LoVo (cell line): ENCODE data around the gene ALG6.
"Not testable (repeated sequence)": the region's sequence is repeated elsewhere in the genome, so short reads cannot be mapped to it uniquely, and the experiment has no call there.

Experiments
- DNase-seq: peaks from one replicate; pipeline ENCODE4 v3.0.0-alpha.2; 2016; ENCODE audit warnings: low spot score

The ALG6 gene

GRCh38 chr1:63328781-63329180 lies 38.6 kb upstream of the ALG6 start:
- no peak for DNase-seq

DNA sequence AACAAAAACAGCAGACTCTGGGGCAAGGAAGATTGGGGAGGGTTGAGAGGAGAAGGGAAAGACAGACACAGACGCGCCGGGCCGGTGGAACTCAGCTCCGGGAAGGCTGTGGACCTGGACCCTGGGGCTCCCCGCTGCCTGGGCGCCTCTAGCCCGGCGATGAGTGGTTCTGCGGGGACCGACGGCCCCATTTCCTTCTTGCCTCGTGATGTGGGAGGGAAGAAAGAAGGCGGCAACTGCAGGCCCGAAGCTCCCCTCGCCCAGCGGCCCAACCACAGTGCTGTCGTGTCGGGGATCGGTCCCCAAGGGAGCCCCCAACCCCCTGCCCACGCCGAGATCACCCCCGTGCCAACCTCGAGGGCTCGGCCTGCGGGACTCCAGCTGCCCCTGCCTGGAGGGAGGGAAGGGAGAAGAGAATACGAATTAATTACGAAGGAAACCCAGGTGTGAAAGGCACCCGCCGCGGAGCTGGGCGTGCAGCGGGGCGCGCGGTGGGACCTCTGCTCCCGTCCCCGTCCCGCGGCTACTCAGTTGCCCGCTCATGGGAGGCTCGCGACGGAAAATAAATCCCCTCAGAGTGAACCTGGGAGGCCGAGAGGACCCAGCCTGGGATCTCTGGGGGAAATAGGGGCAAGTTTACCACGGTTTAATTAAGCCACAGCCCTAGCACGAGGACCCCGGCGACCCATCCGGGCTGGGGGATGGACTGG lies 37.7 kb upstream of the ALG6 start:
- DNase-seq: no peak

DNA sequence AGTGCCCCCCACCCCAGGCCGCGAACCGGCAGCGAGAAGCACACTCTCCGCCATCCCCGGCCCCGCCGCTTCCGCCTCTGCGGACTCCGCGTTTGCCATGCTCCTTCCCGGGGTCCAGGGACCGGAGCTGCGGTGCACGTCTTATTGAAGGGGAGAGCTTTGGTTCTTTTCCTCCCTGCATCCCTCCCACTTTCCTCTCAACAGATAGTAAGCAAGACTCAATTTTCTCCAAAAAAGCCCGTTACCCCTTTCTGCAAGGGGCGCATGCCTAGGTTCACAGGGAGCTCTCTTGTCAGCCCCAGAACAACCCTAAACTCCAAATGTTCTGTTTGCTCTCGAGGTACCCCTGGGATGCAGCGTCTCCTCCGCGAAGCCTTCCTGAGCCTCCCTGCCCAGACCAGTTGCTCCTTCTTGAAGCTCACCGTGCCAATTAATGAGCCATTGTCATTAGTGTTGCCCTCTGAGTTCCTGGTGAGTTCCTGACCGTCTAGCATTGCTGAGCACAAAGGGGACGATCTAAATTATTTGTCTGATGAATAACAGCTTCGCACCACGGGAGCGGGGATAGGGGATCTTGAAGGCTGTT lies 37.0 kb upstream of the ALG6 start:
- no peak for DNase-seq

DNA sequence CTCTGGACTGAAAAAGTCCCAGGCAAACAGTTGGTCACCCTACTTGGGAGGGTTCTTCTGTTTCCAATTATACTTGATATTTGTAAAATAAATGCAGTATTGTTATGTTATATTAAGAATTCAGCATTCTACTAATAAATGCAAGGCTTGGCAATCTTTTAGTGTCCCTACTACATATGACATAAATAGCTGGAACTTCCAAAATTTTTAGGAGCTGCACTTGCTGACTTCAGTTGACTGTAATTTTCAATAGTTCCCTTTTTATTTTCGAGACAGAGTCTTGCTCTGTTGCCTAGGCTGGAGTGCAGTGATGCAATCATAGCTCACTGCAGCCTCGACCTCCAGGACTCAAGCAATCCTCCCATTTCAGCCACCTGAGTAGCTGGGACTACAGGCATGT lies 25.0 kb upstream of the ALG6 start:
- no peak for DNase-seq

DNA sequence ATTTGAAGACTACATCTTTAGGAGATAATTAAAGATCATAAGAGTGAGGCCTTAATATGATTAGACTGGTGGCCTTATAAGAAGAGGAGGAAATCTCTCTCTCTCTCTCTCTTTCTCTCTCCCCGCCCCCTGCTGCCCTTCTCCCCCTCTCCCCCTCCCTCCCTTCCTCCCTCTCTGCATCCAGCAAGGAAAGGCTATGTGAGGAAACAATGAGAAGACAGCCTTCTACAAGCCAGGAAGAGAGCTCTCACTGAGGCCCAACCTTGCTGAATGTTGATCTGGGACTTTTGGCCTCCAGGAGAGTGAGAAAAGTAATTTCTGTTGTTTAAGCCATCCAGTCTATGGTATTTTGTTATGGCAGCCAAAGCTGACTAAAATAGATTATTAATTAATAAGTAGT lies 23.5 kb upstream of the ALG6 start:
- no peak for DNase-seq

DNA sequence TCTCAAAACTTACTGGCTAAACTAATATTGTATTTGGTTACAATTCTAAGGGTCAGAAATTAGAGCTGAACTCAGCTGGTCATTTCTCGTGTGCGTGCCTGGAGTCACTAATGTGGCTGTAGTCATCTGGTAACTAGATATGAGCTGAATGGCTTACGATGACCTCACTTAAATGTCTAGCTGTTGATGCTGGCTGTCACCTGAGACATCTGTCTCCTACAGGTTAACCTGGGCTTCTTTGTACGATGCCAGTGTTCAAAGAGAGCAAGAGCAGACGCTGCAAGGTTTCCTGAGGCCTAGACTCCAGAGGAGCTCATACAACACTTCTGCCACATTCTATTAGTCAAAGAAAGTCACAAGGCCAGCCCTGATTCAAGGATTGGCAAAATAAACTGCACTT lies 17.1 kb upstream of the ALG6 start:
- no peak for DNase-seq

- no peak for DNase-seq
Observed at GRCh38 chr1:63352736-63353135, 14.7 kb upstream of the ALG6 start.

GRCh38 chr1:63356234-63356633 lies 11.2 kb upstream of the ALG6 start:
- DNase-seq: not testable (repeated sequence)

DNA sequence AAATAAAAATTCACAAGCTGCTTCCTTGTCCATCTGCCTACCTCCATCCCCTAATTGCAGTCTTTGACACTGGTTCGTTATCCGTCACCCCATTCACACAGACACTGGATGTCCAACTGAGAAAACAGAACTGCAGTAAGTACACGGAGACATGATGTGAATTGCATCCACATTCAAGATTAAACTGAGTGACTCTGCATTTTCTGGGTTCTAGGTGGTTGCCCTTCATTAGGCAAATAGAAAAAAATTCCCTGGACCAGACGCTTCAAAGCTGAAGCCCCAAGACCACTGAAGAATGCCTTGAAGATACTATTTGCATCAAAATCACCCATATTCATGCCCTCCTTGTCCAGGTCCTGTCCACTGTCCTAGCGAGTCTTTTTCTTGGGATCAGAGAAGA lies 7.9 kb upstream of the ALG6 start:
- no peak for DNase-seq

DNA sequence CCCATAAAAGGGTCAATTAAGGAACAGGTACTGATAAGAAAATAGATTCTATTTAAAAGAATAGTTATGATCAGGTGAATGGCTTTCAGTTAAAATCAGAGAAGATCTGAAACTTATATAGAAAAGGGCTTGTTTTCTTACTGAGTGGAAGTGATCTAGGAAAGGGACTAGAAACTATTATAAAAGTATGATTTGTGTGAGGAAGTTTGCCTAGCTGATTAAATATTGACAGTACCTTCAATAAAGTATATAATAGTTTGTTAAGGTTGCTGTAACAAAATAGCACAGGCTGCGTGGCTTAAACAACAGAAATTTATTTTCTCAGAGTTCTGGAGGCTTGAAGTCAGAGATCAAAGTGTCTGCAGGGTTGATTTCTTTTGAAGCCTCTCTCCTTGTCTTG lies 5.4 kb upstream of the ALG6 start:
- no peak for DNase-seq

DNA sequence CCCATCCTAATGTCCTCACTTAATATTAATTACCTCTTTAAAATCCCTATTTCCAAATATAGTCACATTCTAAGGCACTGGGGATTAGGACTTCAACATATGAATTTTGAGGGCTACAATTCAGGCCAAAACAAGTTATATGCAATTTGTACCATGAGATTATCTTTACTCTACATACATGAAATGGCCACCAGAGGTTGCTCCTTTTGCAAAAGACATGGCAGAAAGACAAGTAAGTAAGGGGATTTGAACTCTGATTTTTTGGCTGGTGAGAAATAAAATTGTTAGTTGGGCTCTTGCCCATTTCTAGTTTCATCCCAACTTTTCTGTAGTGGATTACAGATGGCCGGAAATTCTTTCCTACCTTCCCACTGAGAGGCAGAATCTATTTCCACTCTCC lies 4.8 kb upstream of the ALG6 start:
- DNase-seq: no peak

DNA sequence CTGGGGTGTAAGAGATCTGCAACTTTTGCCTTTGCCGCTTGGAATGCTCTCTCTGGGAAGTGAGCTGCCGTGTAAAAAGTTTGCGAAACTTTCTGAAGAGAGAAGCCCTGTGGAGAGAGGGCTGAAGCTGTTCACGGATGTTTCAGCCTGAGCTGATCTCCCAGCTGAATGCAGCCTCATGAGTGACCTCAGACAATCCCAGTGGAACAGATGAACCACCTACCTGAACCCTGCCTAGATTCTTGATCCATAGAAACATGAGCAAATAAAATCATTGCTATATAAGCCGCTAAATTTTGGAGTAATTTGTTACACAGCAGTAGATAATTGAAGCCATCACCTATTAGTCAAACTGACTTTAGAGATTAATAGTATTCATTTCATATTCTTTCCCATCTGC lies 4.4 kb upstream of the ALG6 start:
- no peak for DNase-seq

GRCh38 chr1:63366908-63367214 lies 566 bp upstream of the ALG6 start:
- DNase-seq: no peak

- no peak for DNase-seq
Observed at GRCh38 chr1:63368131-63368530, 704 bp downstream of the ALG6 start.

DNA sequence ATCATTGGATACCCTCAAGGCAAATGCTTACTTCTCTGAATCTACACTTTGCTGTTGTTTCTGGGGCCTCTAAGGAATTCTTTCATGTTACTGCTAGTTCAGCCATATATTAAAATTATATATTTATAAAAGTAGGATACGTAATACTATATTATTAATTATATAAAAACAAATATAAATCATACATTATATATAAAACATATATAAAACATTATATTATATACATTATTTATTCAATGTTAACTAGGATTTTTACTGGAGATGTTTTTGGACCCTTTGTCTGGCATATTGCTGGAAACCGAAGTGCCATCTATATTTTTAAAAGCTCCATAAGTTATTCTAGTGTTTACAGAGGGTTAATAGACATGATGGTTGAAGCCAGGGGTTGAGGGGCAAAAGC lies 12.2 kb downstream of the ALG6 start:
- DNase-seq: no peak

DNA sequence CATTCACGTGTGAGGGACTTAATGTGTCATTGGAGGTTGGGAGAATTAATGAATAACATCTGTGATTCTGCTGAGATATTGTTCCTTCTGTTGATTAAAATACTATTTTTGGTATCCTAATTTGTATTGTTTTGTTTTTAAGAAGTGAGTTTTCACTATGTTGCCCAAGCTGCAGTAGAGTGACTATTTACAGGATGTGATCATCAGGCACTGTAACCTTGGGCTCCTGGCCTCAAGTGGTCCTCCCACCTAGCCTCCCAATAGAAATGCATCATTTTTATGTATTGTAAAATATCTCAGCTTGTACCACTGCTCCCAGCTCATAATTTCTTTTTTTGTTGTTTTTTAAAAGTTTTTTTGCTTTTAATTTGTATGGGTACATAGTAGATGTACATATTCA lies 14.3 kb downstream of the ALG6 start:
- DNase-seq: no peak

GRCh38 chr1:63401945-63402344 lies 34.5 kb downstream of the ALG6 start:
- DNase-seq: no peak

DNA sequence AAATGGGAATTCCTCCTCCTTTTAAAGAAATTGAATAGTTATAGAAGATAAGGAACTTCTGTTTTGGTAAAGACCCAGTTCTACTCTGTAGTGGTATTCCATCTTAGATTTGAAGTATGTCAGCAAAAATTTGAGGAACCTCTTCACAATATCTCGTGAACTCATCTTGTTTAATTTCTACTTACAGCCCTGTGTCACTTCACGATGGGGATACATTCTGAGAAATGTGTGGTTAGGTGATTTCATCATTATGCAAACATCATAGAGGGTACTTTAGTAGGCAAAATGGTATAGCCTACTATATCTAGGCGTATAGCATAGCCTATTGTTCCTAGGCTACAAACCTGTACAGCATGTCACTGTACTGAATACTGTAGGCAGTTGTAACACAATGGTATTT lies 36.0 kb downstream of the ALG6 start:
- no peak for DNase-seq

DNA sequence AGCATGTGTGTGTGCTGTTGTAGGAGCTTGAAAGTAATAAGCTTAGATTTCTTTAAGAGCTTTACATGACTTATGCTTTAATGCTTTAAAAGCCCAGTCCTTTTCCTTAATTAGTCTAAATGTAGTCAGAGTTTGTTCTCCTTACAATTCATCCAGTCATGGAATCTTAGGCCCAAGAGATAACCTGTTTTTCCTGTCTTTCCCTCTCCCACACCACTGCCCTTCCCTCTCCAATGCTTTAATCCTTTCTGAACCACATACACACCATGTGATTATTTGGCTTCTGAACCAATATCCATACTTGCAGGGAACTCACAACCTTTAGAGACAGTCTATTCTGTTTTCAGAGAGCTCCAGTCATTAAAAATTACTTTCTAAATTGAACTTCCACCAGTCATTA lies 37.6 kb downstream of the ALG6 start:
- no peak for DNase-seq

DNA sequence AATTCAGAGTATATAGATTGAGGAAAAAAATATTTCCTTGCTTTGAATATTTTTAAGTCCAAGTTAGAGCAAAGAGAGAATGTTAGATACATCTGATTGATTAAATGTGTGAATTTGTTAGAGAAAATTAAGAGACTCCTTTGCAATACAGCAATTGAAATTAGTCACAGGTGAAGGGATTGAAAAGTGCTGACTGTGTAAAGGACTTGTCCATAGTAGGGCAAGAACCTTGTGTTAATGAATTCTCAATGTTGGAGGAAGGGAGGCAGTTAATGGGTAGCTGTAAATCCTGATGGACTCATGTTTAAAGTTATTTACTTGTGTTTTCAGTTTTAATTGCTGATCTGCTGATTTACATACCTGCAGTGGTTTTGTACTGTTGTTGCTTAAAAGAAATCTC lies 38.6 kb downstream of the ALG6 start:
- DNase-seq: no peak

DNA sequence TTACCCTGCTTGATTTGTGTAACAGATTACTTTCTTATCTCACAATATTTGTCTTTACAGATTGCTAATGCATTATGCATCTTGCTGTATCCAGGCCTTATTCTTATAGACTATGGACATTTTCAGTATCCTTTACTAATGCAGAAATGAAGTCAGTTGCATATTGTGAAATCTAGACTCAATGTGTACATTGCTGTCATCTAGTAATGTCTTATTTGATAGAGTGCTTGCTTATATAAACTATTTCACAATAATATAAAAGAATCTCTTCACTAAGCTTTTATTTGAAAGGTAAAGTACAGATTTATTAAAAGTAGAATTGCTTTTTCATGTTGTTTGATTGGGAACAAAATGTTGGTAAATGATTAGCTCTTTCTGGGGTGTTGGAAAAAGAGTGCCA lies 39.6 kb downstream of the ALG6 start:
- no peak for DNase-seq

DNA sequence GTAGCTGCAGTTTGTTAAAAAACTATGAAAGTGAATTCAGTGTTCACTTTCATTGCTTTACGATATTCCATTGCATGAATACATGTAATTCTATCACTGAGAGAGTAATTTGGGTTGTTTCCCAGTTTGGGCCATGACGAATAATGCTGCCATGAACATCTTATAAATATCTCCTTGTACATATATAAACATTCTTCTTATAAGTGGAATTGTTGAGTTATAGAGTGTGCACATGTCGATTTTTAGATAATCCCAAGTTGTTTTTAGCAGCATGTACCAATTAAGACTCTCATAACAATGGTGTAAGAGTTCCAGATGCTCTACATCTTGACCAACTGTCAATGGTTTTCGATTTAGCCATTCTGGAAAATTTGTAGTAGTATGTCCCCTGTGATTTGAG lies 40.9 kb downstream of the ALG6 start:
- DNase-seq: no peak

- no peak for DNase-seq
Observed at GRCh38 chr1:63411066-63411465, 43.6 kb downstream of the ALG6 start.

DNA sequence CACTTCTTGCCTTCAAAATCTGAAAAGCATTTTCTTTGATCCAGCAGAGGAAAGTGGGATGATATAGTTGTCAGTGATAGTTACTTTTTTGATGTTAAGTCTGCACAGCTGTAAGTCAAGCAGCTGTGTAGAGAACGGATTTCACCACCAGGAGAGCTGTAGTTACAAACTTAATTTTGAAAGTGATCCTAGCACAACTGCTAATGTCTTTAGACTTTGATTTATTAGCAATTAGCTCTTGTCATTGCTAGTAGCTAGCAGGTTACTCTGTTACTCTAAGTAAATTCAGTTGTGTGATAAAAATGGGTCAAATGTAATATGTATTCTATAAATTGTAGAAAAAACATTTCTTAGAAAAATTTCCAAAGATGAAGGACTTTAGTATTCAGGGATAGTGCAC lies 46.0 kb downstream of the ALG6 start:
- DNase-seq: no peak
